SK-N-SH (cell line): ENCODE measurements around the gene RABL6. TPM values are rescaled to one million over a fixed set of nuclear protein-coding genes. Genes with fewer than 3 reads are reported as not detected.

ENCODE experiments used
- EZH2phosphoT487 ChIP-seq: fragments of 200-600 bp; sonication (generic); IDR thresholded peaks from 2 replicates; pipeline ENCODE4 v1.6.1; 2017; ENCODE audit warnings: low read depth, mixed run types, mild to moderate bottlenecking, antibody characterized with exemption, moderate library complexity, borderline replicate concordance
- FOSL2 ChIP-seq: IDR thresholded peaks from 2 replicates; pipeline ENCODE4 v1.4.0; 2012; ENCODE audit warnings: low read depth, mild to moderate bottlenecking, moderate library complexity, borderline replicate concordance
- FOXM1 ChIP-seq: IDR thresholded peaks from 2 replicates; pipeline ENCODE4 v1.4.0; 2012; ENCODE audit warnings: low read depth, mild to moderate bottlenecking
- MEF2A ChIP-seq: IDR thresholded peaks from 2 replicates; pipeline ENCODE4 v1.4.0; 2012; ENCODE audit warnings: low read depth, borderline replicate concordance
- MXI1 ChIP-seq: IDR thresholded peaks from 2 replicates; pipeline ENCODE4 v1.6.1; 2012; ENCODE audit warnings: mild to moderate bottlenecking, low read depth, low read length, improper control_type of control experiment
- RAD21 ChIP-seq: IDR thresholded peaks from 2 replicates; pipeline ENCODE4 v1.6.1; 2012; ENCODE audit warnings: mild to moderate bottlenecking, low read length
- RCOR1 ChIP-seq: fragments of 150-350 bp; IDR thresholded peaks from 2 replicates; pipeline ENCODE4 v1.6.1; 2017; ENCODE audit warnings: antibody characterized with exemption, low read length
- RFX5 ChIP-seq: IDR thresholded peaks from 2 replicates; pipeline ENCODE4 v1.6.1; 2012; ENCODE audit warnings: mild to moderate bottlenecking, improper control_type of control experiment, low read length
- RXRA ChIP-seq: IDR thresholded peaks from 2 replicates; pipeline ENCODE4 v1.4.0; 2012; ENCODE audit warnings: low read depth, mild to moderate bottlenecking, borderline replicate concordance
- TCF12 ChIP-seq: IDR thresholded peaks from 2 replicates; pipeline ENCODE4 v1.4.0; 2012
- YY1 ChIP-seq: IDR thresholded peaks from 2 replicates; pipeline ENCODE4 v1.4.0; 2012; ENCODE audit warnings: low read depth, mild to moderate bottlenecking
- polyA plus RNA-seq, 3 experiments: library from polyadenylated mRNA; depleted of rRNA; stranded (reverse); fragments of >200 nt; gene quantifications; 2 replicates each; pipeline ENCODE4 v1.2.3, GENCODE V29; 2012
- TF ChIP-seq, protein P1 (sequence below): IDR thresholded peaks from 2 replicates; pipeline ENCODE4 v1.6.1; 2012; ENCODE audit warnings: mild to moderate bottlenecking, low read depth, low read length, moderate library complexity
- TF ChIP-seq, protein P2 (sequence below): fragments of 200-600 bp; sonication (generic); IDR thresholded peaks from 2 replicates; pipeline ENCODE4 v1.6.1; 2017; ENCODE audit warnings: antibody characterized with exemption, mild to moderate bottlenecking, moderate library complexity
- TF ChIP-seq, protein P3 (sequence below): IDR thresholded peaks from 2 replicates; pipeline ENCODE4 v1.4.0; 2012; ENCODE audit warnings: low read depth, borderline replicate concordance
- TF ChIP-seq, protein P4 (sequence below): IDR thresholded peaks from 2 replicates; pipeline ENCODE4 v1.4.0; 2012; ENCODE audit warnings: low read depth, borderline replicate concordance
- TF ChIP-seq, protein P5 (sequence below): IDR thresholded peaks from 2 replicates; pipeline ENCODE4 v1.4.0; 2012; ENCODE audit warnings: low read depth

The RABL6 gene
- polyA plus RNA-seq, 1 of the 3 experiments (the other 2 are of a cell fraction), result 43.6 TPM

DNA sequence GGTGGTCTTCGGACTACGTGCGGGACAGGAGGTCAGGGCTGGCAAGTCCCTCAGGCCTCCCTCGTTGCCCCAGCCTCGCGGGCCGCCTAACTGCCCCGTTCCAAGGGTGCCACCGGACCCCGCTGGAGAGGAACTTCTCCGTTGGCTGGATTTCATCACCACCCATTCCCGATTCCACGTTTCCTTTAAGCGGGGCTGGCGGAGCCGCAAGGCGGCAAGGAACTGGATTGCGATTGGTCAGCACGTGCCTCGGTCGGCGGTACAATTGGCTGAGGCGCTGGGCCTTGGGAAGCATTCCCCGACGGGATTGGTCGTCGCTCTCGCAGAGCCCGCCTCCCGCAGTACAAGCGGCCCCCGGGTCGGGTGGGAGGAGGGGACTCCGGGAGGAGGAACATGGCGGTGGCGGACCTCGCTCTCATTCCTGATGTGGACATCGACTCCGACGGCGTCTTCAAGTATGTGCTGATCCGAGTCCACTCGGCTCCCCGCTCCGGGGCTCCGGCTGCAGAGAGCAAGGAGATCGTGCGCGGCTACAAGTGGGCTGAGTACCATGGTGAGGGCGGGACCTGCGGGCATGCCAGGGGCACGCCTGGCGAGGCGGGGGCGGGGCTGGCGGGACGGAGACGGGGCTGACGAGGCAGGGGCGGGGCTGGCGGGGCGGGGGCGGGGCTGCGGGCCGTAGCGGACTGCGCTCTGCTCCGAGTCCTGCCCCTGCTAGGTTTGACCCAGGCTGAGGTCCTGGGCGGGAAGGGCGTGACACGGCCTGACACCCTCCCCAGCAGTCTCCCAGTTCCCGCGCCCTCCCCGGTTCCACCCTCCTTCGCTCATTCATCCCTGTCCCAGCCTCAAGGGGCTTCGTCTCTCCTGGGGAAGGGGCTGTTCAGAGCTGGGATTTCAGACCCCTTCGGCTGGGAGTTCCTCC lies 41.6 kb downstream of the RABL6 start, which contains the start of gene PHPT1 (continued):
- peak; percentile 64; the same call in 1 of the 2 replicates for TF ChIP-seq MXI1
- no peak for TF ChIP-seq RAD21
- no peak for TF ChIP-seq FOSL2
- TF ChIP-seq TCF12, result no peak
- no peak for TF ChIP-seq RXRA
- TF ChIP-seq RFX5, result no peak
- TF ChIP-seq EZH2phosphoT487, result no peak
- TF ChIP-seq, protein P1, sequence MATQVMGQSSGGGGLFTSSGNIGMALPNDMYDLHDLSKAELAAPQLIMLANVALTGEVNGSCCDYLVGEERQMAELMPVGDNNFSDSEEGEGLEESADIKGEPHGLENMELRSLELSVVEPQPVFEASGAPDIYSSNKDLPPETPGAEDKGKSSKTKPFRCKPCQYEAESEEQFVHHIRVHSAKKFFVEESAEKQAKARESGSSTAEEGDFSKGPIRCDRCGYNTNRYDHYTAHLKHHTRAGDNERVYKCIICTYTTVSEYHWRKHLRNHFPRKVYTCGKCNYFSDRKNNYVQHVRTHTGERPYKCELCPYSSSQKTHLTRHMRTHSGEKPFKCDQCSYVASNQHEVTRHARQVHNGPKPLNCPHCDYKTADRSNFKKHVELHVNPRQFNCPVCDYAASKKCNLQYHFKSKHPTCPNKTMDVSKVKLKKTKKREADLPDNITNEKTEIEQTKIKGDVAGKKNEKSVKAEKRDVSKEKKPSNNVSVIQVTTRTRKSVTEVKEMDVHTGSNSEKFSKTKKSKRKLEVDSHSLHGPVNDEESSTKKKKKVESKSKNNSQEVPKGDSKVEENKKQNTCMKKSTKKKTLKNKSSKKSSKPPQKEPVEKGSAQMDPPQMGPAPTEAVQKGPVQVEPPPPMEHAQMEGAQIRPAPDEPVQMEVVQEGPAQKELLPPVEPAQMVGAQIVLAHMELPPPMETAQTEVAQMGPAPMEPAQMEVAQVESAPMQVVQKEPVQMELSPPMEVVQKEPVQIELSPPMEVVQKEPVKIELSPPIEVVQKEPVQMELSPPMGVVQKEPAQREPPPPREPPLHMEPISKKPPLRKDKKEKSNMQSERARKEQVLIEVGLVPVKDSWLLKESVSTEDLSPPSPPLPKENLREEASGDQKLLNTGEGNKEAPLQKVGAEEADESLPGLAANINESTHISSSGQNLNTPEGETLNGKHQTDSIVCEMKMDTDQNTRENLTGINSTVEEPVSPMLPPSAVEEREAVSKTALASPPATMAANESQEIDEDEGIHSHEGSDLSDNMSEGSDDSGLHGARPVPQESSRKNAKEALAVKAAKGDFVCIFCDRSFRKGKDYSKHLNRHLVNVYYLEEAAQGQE, result no peak; the same call in 1 of the 2 replicates
- no peak for TF ChIP-seq RCOR1
- TF ChIP-seq, protein P2, sequence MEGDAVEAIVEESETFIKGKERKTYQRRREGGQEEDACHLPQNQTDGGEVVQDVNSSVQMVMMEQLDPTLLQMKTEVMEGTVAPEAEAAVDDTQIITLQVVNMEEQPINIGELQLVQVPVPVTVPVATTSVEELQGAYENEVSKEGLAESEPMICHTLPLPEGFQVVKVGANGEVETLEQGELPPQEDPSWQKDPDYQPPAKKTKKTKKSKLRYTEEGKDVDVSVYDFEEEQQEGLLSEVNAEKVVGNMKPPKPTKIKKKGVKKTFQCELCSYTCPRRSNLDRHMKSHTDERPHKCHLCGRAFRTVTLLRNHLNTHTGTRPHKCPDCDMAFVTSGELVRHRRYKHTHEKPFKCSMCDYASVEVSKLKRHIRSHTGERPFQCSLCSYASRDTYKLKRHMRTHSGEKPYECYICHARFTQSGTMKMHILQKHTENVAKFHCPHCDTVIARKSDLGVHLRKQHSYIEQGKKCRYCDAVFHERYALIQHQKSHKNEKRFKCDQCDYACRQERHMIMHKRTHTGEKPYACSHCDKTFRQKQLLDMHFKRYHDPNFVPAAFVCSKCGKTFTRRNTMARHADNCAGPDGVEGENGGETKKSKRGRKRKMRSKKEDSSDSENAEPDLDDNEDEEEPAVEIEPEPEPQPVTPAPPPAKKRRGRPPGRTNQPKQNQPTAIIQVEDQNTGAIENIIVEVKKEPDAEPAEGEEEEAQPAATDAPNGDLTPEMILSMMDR, result no peak
- no peak for TF ChIP-seq MEF2A
- peak; percentile 88 for TF ChIP-seq YY1
- TF ChIP-seq, protein P3, sequence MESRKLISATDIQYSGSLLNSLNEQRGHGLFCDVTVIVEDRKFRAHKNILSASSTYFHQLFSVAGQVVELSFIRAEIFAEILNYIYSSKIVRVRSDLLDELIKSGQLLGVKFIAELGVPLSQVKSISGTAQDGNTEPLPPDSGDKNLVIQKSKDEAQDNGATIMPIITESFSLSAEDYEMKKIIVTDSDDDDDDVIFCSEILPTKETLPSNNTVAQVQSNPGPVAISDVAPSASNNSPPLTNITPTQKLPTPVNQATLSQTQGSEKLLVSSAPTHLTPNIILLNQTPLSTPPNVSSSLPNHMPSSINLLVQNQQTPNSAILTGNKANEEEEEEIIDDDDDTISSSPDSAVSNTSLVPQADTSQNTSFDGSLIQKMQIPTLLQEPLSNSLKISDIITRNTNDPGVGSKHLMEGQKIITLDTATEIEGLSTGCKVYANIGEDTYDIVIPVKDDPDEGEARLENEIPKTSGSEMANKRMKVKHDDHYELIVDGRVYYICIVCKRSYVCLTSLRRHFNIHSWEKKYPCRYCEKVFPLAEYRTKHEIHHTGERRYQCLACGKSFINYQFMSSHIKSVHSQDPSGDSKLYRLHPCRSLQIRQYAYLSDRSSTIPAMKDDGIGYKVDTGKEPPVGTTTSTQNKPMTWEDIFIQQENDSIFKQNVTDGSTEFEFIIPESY, result no peak
- TF ChIP-seq, protein P4, sequence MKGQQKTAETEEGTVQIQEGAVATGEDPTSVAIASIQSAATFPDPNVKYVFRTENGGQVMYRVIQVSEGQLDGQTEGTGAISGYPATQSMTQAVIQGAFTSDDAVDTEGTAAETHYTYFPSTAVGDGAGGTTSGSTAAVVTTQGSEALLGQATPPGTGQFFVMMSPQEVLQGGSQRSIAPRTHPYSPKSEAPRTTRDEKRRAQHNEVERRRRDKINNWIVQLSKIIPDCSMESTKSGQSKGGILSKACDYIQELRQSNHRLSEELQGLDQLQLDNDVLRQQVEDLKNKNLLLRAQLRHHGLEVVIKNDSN, result peak; percentile 76; the same call in 1 of the 2 replicates
- TF ChIP-seq, protein P5, sequence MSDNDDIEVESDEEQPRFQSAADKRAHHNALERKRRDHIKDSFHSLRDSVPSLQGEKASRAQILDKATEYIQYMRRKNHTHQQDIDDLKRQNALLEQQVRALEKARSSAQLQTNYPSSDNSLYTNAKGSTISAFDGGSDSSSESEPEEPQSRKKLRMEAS, result peak; percentile 87; the same call in 1 of the 2 replicates
- TF ChIP-seq FOXM1, result no peak
